ENCODE data around the gene ATRX.
"Not testable (repeated sequence)": the region's sequence is repeated elsewhere in the genome, so short reads cannot be mapped to it uniquely, and the experiment has no call there.

ATRX gene

DNA sequence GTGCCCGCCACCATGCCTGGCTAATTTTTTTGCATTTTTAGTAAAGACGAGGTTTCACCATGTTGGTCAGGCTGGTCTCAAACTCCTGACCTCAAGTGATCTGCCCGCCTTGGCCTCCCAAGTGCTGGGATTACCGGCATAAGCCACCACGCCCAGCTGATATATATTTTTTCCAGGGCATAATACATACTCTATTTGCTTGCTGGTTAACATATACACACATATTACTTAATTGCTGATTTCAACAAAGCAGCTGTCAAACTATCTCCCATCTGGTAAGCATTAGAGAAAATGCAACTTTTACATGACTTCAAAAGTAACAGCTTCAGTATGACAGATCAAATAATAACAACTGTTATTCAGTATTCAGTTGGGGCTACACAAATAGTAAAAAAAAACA lies 164.6 kb downstream of the ATRX start:
- not testable (repeated sequence) for DNase-seq

DNA sequence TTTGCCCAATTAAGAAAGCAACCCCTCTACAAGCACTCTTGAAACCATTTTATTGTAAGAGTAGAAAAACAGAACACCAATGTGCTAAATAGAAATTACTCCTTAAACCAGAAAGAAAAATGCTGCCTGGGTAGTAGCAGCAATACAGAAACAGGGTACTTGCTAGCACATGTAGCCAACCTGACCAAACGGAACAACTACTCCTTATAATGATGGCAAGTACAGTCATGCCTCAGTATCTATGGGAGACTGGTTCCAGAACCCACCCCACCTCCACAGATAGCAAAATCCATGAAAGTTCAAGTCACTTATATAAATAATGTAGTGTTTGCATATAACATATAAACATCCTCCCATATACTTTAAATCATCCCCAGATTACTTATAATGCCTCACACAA lies 168.8 kb downstream of the ATRX start:
- no peak for DNase-seq

DNA sequence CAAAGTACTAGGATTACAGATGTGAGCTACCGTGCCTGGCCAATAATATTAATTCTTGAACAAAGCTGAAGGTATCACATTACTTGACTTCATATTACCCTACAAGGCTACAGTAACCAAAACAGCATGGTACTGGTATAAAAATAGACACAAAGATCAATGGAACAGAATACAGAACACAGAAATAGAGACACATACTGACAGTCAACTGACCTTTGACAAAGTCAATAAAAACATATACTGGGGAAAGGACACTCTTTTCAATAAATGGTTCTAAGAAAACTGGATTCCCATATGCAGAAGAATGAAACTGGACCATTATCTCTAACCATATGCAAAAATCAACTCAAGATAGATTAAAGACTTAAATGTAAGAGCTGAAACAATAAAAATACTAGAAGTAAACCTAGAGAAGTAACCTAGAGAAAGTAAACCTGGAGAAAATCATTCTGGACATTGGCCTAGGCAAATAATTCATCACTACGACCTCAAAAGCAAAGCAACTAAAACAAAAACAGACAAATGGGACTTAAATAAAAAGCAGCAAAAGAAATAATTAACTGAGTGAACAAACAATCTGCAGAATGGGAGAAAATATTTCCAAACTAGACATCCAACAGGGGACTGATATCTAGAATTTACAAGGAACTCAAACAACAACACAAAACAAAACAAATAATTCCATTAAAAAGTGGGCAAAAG lies 182.2 kb downstream of the ATRX start:
- no peak for DNase-seq

DNA sequence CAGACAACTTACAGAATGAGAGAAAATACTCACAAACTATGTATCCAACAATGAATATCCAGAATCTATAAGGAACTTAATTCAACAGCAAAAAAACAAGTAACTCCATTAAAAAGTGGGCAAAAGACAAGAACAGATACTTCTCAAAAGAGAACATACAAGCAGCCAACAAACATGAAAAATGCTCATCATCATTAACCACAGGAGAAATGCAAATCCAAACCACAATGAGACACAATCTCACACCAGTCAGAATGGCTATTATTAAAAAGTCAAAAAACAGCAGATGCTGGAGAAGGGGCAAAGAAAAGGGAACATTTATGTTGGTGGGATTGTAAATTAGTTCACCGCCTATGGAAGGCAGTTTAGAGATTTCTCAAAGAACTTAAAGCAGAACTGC lies 188.5 kb downstream of the ATRX start:
- DNase-seq, result no peak

DNA sequence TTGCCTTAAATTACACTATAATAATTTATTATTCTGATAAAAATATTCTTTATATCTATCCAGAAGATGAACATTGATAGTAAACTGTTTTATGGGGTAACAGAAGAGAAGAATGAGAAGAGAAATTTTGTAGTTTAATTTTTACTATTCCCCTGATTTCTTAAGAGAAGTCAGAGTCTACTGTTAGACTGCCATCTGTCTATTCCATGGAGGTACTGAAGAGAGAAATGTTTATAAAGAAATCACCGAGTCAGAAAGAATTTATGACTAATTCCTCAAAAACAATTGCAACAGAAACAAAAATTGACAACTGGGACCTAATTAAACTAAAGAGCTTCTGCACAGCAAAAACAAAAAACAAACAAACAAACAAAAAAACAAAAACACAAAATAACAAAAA lies 188.9 kb downstream of the ATRX start:
- DNase-seq, result peak; percentile 5

GRCh38 chrX:77595848-77596247 lies 190.2 kb downstream of the ATRX start:
- DNase-seq, result no peak

DNA sequence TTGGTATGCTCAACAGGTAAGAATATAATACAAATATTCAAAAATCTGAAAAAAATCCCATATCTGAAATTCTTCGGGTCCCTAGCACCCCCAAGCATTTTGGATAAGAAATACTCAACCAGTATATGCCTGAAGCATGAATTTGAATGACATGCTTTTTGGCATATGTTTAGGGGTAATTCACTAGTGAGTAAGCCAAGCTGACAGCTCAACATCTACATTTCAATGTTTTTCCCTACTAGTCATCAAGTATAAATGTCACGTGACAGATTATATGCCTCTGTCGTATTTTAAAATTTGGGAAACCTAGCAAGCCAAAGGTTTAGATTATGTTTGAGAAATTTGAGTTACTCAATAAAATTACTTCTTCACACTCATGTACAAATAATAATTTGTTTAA lies 213.7 kb downstream of the ATRX start:
- DNase-seq, result no peak

- no peak for DNase-seq
Measured at GRCh38 chrX:77565278-77565677, 220.7 kb downstream of the ATRX start.

DNA sequence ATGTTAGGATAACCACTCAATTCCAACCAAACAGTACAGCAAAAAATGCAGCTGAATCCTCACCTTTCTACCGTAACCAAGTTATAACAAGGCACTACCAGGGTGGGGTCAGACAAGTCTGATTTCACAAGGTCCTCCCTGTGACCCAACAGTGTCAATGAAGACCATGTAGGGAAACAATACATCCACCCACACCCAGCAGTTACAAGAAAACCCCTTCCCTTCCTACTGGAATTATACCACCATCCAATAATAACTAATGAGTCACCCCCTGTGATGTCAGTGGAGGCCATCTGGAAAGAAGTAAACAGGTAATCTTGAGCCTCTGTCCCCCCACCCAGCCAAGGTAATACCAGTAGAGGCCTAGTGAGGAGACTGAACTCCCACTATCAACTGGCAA lies 221.2 kb downstream of the ATRX start:
- DNase-seq, result no peak

GRCh38 chrX:77561372-77561771 lies 224.6 kb downstream of the ATRX start:
- DNase-seq, result no peak

DNA sequence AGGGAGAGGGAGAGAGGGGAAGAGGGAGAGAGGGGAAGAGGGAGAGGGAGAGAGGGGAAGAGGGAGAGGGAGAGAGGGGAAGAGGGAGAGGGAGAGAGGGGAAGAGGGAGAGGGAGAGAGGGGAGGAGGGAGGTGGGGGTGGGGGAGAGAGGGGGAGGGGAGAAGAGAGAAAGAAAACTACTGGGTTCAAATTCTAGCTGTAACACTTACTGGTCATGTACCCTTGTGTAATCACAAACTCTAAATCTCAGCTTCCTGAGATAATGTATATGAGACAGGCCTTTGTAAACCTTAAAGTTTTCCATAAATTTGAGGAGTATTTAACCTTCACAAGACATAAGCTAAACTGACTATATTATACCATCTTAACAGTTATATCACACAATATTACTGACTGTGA lies 229.7 kb downstream of the ATRX start:
- DNase-seq, result no peak

DNA sequence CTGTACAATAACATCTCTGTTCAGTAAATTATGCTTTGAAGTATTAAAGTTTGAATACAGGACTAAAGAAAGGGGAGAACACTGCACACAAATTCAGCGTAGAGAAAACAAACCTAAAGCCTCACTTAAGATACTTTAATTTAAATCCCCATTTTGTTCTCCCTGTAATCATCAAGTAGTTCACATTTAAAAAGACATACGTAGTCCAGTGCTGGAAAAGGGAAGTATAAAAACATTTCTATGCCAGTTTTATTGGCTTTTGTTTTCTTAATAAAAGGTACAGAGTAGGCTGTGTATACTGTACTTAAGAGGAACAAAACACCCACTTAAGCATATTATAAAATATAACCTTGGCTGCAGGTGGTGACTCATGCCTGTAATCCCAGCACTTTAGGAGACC lies 237.3 kb downstream of the ATRX start:
- DNase-seq, result no peak

GRCh38 chrX:77539778-77540177 lies 246.2 kb downstream of the ATRX start:
- DNase-seq, result not testable (repeated sequence)

DNA sequence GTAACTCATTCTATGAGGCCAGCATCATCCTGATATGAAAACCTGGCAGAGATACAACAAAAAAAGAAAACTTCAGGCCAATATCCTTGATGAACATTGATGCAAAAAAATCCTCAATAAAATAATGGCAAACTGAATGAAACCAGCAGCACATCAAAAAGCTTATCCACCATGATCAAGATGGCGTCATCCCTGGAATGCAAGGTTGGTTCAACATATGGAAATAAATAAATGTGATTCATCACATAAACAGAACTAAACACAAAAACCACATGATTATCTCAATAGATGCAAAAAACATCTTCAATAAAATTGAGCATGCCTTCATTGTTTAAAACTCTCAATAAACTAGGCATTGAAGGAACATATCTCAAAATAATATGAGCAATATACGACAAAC lies 254.8 kb downstream of the ATRX start:
- DNase-seq, result not testable (repeated sequence)

DNA sequence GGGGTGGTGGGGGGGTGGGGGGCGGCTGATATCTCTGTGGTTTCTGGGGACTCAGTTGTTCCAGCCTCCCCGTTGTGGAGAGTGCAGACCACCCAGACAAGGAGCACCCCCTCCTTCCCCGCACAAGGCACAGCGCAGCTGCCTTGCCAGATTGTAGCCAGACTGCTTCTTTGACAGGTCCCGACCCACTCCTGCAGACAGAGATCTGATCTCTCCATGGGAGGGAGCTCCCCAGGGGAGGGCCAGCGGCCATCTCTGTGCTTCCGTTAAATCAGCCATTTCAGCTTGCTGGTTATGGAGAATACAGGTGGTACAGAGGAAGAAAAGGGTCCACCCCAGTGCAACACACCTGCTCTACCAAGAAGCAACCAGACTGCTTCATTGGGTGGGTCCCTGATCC lies 258.0 kb downstream of the ATRX start:
- DNase-seq, result no peak

DNA sequence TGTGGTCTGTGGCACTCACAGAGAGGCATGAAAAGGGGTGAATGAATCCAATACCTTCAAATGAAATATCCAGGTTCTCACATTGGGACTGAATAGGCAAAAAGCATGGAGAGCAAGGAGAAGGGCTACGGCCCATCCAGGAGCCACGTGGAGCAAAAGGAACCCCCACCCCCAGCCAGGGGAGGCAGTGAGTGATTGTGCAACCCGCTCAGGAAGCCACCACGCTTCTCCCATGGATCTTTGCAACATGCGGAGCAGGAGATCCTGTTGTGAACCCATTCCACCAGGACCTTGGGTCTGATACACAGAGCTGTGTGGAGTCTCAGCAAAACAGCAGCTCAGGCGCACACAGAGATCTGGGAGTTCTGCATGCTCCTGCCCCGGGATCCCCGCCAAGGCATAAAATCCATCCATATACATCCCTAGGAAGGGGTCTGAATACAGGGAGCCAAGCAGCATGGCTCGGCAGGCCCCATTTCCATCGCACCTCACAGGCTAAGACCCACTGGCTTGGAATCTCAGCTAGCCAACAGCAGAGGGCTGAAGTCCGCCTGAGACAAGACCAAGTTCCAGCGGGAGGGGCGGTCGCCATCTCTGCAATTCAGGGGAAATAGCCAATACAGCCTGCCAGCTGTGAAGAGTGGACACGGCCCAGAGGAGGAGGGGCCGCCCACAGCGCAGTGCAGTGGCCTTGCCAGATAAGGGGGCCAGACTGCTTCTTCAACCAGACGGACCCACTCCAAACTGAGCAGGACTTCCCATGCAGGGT lies 258.6 kb downstream of the ATRX start:
- DNase-seq, result no peak

DNA sequence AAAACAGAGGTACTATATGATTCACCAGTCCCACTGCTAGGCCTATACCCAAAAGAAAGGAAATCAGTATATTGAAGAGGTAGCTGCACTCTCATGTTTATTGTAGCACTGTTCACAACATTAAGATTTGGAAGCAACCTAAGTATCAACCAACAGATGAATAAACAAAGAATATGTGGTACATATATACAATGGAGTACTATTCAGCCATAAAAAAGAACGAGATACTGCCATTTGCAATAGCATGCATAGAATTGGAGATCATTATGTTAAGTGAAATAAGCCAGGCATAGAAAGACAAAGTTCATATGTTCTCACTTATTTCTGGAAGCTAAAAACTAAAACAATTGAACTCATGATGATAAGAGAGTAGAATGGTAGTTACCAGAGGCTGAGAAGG lies 266.3 kb downstream of the ATRX start:
- DNase-seq, result no peak

GRCh38 chrX:77514177-77514576 lies 271.8 kb downstream of the ATRX start:
- DNase-seq, result no peak

DNA sequence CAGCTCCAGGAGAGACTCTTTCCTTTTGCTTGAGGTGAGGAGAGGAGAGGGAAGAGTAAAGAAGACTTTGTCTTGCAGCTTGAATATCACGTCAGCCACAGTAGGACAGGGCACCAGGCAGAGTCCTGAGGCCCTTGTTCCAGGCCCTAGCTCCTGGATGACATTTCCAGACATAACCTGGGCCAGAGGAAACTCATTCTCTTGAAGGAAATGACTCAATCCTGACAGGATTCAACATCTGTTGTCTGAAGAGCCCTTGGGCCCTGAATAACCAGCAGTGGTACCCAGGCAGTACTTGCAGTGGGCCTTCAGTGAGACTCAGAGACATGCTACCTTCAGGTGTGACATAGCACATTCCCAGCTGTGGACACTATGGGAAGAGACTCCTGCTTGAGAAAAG lies 276.0 kb downstream of the ATRX start:
- no peak for DNase-seq

DNA sequence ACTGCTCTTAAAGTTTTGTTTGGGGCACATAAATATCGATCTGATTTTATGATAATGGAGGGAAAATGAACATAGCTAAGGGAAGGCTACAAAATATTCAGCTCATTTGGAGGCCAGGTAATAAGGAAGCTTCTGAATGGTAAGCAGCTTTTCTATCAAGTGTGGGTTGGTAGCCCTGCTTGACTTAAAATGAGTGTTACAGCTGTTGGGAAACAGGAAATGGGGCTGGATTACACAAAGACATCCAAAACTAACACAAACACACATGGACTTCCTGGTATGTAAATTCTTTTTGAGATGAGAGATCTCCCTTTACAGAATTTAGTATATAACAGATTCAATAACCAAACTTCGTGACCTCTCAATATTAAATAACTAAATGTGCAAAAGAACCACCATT lies 280.8 kb downstream of the ATRX start:
- DNase-seq, result peak; percentile 28

GRCh38 chrX:77502951-77503525 lies 283.0 kb downstream of the ATRX start:
- DNase-seq, result no peak

DNA sequence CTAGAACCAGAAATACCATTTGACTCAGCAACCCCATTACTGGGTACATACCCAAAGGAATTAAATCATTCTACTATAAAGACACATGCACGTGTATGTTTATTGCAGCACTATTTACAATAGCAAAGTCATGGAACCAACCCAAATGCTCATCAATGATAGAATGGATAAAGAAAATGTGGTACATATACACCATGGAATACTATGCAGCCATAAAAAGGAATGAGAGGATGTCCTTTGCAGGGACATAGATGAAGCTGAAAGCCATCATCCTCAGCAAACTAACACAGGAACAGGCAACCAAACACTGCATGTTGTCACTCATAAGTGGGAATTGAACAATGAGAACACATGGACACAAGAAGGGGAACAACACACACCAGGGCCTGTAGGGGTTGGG lies 285.9 kb downstream of the ATRX start:
- not testable (repeated sequence) for DNase-seq

GRCh38 chrX:77493677-77494553 lies 292.1 kb downstream of the ATRX start:
- DNase-seq, result no peak

Data from suppressor macrophage treated with lipopolysaccharide for 4 hours (primary cell).